GM18861 (cell line): Measurements from ENCODE around the gene RER1.
A peak's percentile ranks its signal among the peaks of the same experiment; 100 is the strongest.

Experiments
- ATAC-seq: cut with Tn5 transposase; IDR thresholded peaks from one replicate; pipeline ENCODE4 v1.9.1; 2021; ENCODE audit not compliant: unreplicated experiment

The RER1 gene

GRCh38 chr1:2405588-2406295 lies 14.1 kb downstream of the RER1 start:
- ATAC-seq = no peak

- no peak for ATAC-seq
Measured at GRCh38 chr1:2406451-2407041, 14.9 kb downstream of the RER1 start.

DNA sequence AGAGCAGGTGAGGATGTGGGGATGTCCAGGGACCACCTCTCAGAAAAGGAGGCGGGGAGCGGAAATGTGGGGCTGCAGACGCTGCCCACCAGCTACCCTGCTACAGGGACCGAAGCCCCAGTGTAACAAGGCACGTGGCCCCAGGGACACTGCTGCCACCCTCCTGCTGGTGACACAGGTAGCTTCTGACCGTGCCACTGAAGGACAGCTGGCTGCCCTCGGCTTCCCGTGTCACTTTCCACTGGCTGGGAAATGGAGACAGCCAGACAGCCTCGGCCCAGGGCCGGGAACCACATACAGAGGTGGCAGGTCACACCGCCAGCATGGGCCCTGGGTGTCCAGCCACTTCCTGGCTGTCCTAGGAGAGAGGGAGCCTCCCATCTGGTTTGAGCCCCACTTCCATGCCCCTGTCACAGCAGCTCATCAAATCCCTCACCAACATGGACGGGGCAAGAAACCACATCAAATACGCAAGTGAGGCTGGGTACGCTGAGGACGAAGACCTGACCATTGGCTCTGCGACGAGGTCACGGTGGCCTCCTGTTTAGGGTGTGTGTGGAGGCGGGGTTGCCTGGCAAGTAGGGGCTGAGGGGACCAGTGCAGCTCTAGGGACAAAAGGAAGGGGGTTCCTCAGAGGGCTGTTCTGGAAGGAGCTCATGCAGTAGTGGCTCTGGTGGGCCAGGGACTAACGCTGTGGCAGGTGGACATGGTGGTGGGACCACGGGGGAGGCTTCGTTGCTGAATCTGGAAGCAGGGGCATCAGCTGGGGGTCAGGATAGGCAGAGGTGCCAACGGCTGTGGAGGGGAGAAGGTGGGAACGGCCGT lies 15.7 kb downstream of the RER1 start:
- no peak for ATAC-seq

GRCh38 chr1:2407991-2408275 lies 16.3 kb downstream of the RER1 start:
- ATAC-seq = no peak

- no peak for ATAC-seq
Measured at GRCh38 chr1:2408456-2408855, 16.8 kb downstream of the RER1 start.

GRCh38 chr1:2408859-2409276 lies 17.2 kb downstream of the RER1 start:
- ATAC-seq = no peak

- ATAC-seq = no peak
Measured at GRCh38 chr1:2409745-2410144, 18.1 kb downstream of the RER1 start.

- ATAC-seq = peak; percentile 21
Measured at GRCh38 chr1:2411801-2412394, 20.3 kb downstream of the RER1 start.

DNA sequence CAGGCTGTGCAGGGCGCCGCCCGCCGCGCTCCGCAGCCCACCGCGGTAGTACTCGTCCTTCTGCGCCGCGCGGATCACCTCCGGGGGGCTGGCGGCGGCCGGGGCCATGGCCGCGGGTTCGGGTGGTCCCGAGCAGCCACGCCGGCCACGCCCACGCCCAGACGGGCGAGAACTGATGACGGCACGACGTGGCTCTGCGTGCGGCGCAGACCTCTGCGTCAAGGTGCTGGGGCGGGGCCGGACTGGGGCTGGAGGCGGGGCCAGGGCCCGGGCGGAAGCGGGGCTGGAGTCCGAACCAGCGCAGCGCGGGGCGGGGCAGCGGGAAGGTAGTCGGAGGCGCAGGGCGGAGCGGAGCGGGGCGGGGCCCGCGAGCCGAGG lies 20.7 kb downstream of the RER1 start, which contains the start of gene PEX10:
Gene PEX10, minus strand, starts transcription at position 170 of the 378 bp plus-strand sequence. Its CDS starts 62 bp downstream, at position 108.
- peak; percentile 58 for ATAC-seq

GRCh38 chr1:2412773-2413494 lies 21.3 kb downstream of the RER1 start:
- ATAC-seq = peak; percentile 16

- ATAC-seq = no peak
Measured at GRCh38 chr1:2413495-2414296, 22.1 kb downstream of the RER1 start.

- no peak for ATAC-seq
Measured at GRCh38 chr1:2414297-2414958, 22.8 kb downstream of the RER1 start.

DNA sequence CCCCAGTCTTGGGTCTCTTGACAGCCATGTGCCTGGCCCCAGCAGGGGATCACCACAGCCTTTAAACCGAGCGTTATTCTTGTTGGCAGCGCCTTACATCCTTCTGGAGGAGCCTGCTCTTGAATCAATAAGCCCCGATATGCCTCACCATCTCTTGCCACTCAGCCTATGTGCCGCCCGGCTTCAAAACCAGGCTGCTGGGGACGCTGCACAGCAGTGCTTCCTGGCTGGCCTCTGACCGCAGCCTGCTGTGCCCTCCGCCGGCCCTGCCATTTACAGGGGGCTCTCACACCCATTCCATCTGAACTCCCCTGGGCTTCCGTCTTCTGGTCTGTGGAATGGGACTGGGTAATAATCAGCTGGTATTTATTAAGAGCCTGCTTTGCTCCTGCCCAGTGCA lies 23.7 kb downstream of the RER1 start:
- ATAC-seq = no peak

DNA sequence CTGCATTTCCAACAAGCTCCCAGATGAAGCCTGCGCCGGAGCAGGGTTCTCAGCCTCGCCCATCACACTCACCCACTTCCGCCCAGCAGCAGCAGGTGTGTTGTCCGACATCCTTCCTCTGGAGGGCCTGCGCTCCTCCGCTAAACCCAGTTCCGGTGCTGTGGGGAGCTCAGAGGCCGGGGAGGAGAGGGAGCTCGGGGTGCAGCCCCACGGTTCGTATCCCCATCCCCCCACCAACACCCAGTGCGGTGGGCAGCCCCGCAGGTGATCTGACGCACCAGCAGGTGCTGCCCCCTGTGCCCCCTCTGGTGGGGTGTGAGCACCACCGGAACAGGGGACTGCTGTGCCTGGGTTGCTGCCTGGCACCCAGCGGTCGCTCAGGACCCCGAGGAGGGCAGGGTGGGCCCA lies 24.2 kb downstream of the RER1 start:
- no peak for ATAC-seq

GRCh38 chr1:2416403-2416802 lies 24.8 kb downstream of the RER1 start:
- no peak for ATAC-seq

DNA sequence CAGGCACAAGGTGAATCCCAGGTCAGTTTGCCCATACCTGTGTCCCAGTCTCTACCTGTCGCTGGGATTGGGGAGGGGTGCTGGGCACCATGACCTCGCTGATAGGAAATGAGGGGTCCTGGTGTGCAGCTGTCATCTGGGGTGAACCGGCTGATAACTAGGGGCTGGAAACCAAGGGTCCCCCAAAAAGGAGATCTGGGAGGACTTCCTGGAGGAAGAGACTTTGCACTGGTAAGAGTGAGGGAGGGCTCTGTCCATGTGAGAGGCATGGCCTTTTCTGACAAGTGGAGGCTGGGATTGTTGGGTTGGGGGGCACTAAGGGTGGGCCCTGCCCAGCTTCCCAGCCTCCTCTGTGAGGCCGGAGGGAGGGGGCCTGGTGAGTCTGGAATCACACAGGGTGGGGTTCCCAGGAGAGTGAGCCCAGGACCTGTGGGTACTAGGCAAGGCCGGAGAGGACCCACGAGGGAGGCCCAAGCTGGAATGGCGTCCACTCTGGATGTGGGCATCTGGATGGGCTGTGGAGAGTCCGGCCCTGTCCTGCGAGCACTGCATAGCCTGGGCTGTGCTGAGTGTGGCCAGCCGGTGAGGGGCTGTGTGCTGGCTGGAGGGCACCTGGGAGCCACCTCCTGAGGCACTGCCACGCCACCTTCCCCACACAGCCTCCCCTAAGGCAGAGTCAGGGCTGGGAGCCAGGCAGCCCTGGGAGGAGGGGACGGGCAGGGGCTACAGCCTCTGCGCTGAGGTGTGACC lies 25.6 kb downstream of the RER1 start:
- ATAC-seq = no peak

DNA sequence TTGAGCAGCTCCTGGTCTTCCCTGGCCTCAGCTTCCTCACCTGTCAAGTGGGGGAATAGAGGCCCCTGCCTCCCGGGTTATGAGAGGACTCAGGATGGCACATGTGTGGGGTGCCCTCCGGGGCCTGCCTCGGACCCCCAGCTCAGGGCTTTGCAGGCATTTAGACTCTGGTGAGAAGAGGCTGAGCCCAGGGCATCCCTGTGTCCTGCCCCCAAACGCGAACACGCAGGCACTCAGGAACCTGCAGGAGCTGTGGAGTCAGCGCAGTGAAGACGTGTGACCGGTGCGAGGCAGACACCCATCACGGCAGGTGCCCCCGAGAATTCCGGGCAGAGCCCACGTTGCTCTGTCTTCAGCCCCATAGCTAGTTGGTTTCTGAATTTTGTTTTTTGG lies 26.2 kb downstream of the RER1 start:
- no peak for ATAC-seq

DNA sequence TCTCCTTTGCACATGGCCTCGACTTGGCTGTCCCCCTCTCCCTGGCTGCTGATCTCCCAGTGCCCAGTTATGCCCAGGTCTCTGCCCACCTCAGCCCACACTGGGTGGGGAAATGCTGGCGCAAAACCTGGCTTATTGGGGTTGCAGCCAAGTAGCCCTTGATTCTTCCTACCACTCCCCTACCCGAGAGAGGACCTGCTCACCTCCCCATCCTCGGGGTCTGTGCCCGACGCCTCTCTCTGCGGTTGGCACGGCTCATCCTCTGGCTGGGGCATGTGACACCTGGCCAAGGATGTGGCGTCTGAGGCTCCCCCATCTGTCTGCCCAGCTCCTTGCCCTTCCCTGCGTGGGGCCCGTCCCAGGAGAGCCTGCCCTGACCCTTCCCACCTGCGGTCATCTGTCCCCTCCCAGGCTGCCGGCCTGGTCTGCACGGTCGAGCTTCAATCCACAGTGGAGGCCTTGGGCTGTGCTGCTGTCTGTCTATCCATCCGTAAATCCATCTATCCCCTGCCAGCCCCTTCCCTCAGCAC lies 27.2 kb downstream of the RER1 start:
- no peak for ATAC-seq

DNA sequence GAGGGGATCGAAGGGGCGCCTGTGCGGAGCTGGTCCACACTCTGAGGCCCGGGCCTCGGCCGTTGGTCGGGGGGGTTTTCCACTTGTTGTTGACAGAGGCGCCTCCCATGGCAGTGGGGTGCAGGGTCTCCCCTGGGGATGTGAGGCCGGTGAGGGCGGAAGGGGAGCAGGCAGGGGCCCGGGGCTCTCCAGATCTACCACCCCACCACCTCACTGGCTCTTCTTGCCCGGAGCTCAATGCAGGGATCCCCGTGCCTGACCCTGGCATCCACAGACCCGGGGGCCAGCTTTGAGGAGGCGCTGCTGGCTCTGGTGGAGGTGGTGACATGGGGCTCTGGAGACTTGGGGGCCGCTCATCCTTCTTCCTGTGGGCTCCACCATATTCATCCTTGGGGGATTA lies 27.8 kb downstream of the RER1 start:
- no peak for ATAC-seq
